GM19238 (cell line): ENCODE measurements around the gene TOR1AIP2.
"Not testable (repeated sequence)": the region's sequence is repeated elsewhere in the genome, so short reads cannot be mapped to it uniquely, and the experiment has no call there.

Experiments
- DNase-seq: peaks from one replicate; pipeline ENCODE4 v3.0.0; 2011; ENCODE audit warnings: low spot score; ENCODE audit not compliant: insufficient read length

Gene TOR1AIP2

DNA sequence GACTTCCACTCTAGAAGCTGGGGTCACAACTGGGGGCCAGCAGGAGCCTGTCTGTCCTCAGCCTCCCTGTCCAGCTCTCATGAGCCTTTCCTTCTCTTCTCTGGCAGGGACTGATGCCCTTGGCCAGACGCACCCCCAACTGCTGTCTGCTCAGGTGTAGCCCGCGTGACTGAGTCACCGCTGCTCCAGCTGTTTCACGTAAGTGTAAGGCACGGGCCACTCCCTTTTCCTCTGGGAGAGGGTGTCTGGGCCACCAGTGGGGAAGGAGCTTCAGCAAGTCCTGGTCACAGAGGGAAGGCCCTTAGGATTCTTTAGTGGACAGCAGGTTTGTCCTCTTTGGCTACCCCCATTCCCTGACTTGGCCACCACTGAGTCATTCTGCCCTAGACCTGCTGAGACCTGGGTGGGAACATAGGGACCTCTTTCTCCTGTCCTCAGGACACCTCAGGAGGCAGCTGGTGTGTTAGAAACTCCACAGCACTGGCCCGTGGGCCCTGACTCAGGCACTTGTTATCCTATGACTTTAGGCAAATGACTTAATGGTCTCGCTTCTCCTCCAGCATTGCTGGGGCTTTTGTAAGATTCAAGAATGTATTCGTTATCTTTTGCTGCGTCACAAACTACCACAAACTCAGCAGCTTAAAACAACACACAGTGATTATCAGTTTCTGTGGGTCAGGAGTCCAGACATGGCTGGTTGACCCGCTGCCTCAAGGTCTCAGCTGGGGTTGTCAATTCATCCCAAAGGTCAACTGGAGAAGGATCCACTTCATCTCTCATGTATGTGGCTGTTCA lies 69.7 kb downstream of the TOR1AIP2 start:
- no peak for DNase-seq

DNA sequence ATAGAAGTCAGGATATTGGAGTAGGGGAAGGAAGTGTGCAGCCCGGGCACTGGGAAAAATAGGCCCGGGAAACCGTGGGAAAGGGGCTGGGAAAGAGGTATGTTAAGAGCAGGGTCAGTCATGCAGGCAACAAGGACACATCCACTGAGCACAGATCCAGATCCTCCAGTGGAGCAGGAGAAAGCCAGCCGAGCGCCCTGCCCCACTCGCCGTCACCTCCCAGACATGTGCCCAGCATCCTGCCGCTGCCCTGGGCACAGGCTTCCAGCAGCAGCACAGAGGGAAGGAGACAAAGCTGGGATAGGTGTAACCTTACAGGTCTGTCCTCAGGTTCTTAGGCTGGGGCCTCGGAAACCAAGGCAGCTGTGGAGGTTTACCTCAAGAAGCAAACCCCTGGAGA lies 70.3 kb downstream of the TOR1AIP2 start:
- DNase-seq: no peak

GRCh38 chr1:179806333-179806732 lies 71.3 kb downstream of the TOR1AIP2 start:
- no peak for DNase-seq

DNA sequence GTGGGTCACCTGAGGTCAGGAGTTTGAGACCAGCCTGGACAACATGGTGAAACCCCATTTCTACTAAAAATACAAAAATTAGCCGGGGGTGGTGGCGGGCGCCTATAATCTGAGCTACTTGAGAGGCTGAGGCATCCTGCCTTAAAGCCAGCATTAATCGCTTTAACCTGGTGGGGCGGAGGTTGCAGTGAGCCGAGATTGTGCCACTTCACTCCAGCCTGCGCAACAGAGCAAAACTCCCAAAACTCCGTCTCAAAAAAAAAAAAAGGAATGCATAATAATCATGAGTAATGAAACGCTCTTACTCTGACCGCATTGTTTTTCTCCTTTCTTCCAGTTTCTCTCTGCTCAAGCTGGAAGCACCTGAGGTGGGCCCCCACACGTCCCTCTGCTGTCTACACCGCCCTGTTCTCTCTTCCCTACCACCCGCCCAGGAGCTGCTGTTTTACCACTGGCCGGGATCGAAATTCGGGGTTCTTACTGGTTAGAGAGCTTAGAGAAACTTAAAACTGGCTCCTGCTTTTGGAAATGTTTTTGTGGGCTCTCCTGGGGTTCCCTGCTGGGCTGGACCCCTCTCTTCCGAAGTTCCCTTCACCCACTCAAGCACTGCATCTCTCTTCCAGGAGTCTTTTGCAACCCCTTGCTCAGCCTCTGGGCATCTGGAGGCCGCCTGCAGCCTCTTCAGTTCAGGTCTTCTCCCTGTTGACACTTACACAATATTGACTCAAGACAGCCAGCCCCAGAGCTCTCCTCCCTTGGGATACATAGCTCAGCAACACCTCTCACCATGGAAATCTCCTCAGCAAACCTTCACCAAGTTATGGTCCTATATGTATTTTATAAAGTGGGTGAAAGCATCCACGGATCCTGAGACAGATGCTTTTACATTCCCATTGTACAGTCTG lies 72.1 kb downstream of the TOR1AIP2 start:
- no peak for DNase-seq

GRCh38 chr1:179804417-179804816 lies 73.2 kb downstream of the TOR1AIP2 start:
- not testable (repeated sequence) for DNase-seq

DNA sequence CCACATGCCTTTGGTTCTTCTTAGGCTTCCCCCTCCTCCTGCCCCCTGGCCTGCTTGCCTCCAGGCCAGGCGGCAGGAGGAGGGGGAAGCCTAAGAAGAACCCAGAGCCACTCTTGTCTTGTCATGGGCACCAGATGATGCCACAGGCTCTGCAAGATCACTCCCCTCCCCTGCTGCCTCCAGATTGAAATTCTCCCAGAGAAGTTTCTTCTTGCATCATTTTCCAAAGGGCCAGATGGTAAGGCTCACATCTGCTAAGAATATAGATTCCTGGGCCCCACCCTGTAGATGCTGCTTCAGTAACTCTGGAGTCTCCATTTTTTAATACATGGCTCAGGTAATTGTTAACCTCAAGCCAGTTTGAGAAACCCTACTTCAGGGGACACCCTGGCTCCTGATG lies 73.7 kb downstream of the TOR1AIP2 start:
- DNase-seq: no peak

DNA sequence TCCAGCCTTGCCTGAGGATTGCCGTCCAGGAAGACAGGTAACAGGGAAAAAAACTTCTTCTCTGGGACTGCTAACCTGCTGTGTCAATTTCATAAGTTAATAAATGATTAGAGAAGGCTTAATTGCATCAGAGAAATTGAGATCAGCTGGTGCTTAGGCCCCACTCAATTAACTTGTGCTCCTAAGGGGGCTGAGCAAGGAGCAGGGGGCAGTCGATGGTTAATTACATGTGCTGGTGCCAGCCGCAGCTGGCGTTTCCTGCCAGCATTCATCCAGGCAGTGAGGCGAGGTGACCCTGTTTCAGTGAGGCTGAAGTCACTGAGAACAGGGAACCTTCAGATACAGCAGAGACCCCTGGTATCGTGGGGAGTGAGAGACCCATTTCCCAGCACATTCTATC lies 74.5 kb downstream of the TOR1AIP2 start:
- DNase-seq: no peak

- DNase-seq: no peak
Observed at GRCh38 chr1:179800481-179800880, 77.1 kb downstream of the TOR1AIP2 start.

GRCh38 chr1:179798864-179799516 lies 78.6 kb downstream of the TOR1AIP2 start:
- DNase-seq: no peak

DNA sequence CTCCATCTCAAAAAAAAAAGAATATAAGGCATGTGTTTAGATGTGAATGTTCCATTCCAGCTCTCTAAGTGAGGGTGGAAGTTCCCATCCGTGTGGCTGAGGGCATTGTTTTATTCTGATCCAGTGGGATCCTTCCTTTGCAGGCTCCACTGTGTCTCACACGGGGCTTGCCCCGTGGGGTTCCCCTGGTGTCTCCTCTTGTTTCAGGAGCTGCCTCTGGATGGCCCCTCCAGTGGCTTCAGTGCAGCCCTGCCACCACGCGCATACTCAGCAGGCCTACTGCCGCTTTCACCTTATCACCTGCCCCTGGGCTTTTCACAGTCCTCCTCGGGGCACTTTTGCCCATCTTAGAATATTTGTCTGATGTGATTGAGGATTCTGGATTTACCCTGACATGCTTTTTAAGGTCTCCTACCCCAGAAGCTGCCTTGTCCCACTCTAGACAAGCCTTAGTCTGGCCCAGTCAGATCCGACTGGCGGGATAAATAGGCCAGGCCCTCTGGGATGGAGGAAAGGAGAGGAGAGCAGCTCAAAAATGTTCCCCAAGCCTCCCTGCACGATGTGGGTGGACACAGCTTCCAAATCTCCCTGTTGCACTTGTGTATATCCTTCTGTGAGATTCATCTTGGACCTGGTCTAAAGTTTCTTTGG lies 79.3 kb downstream of the TOR1AIP2 start:
- DNase-seq: no peak

- DNase-seq: no peak
Observed at GRCh38 chr1:179794669-179795068, 82.9 kb downstream of the TOR1AIP2 start.

DNA sequence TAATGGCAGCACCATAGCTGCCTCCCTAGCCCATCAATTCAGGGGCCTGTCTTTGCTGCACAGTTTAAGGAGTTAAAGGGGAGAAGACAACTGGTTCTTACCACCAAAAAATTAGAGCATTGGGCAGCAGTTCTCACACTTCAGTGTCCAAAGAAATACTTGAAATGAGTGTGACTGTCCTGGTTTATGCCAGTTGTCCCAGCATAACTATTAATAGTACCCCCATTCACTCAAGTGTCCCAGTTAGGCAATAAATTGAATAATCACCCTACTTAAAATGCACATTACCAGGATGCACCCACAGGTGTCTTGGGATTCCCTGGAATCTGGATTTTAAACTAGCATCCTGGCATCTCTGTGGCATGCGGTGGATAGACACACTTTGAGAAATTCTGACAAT lies 83.5 kb downstream of the TOR1AIP2 start:
- DNase-seq: no peak

- DNase-seq: no peak
Observed at GRCh38 chr1:179793281-179793680, 84.3 kb downstream of the TOR1AIP2 start.
